K562 (cell line): ENCODE measurements around the gene MPZL3. TPM values are rescaled to one million over a fixed set of nuclear protein-coding genes. Genes with fewer than 3 reads are reported as not detected.

Experiments
- ADNP ChIP-seq: fragments of 200-800 bp; sonication (Bioruptor generic); IDR thresholded peaks from 2 replicates; pipeline ENCODE4 v1.6.1; 2016; ENCODE audit warnings: missing genetic modification characterization, missing compliant biosample characterization
- ASH1L ChIP-seq: fragments of 450-650 bp; IDR thresholded peaks from 2 replicates; pipeline ENCODE4 v1.6.1; 2018; ENCODE audit warnings: borderline replicate concordance, mild to moderate bottlenecking, low read depth; ENCODE audit not compliant: partially characterized antibody
- C11orf30 ChIP-seq: fragments of 450-650 bp; IDR thresholded peaks from 2 replicates; pipeline ENCODE4 v1.6.1; 2016; ENCODE audit warnings: low read depth, mild to moderate bottlenecking
- CBX1 ChIP-seq: sonication (generic); IDR thresholded peaks from 2 replicates; pipeline ENCODE4 v1.6.1; 2016; ENCODE audit warnings: antibody characterized with exemption, low read depth, mild to moderate bottlenecking
- CC2D1A ChIP-seq: fragments of 450-650 bp; IDR thresholded peaks from 2 replicates; pipeline ENCODE4 v1.6.1; 2017; ENCODE audit warnings: mild to moderate bottlenecking
- CEBPG ChIP-seq, 3 experiments: fragments of 200-800 bp in 1 of 3; sonication (Bioruptor generic) in 1 of 3; sonication (generic) in 1 of 3; formaldehyde crosslinking in 1 of 3; IDR thresholded peaks in 2 of 3; conservative IDR thresholded peaks in 1 of 3; 2 replicates each; pipeline versions ENCODE4 v1.6.1 to v1.8.0; 2016 to 2022; ENCODE audit warnings: missing compliant biosample characterization in 2 of 3, missing genetic modification characterization in 2 of 3, mild to moderate bottlenecking in 1 of 3, missing genetic modification reagents in 1 of 3
- CHD2 ChIP-seq: IDR thresholded peaks from 2 replicates; pipeline ENCODE4 v1.6.1; 2011; ENCODE audit warnings: low read depth, low read length
- DMBX1 ChIP-seq: fragments of 250-450 bp; sonication (Bioruptor Pico); IDR thresholded peaks from 2 replicates; pipeline ENCODE4 v1.8.0; 2022; ENCODE audit warnings: inconsistent platforms, mild to moderate bottlenecking, moderate library complexity, borderline replicate concordance
- FOSL1 ChIP-seq: fragments of 200-800 bp; sonication (Bioruptor generic); conservative IDR thresholded peaks from 2 replicates; pipeline ENCODE4 v1.6.1; 2016; ENCODE audit warnings: missing genetic modification characterization, missing compliant biosample characterization
- FOXK2 ChIP-seq, 2 experiments: fragments of 450-650 bp; IDR thresholded peaks in 1 of 2; conservative IDR thresholded peaks in 1 of 2; 2 replicates each; pipeline ENCODE4 v1.6.1; 2016; ENCODE audit warnings: low read depth in 2 of 2, mild to moderate bottlenecking in 1 of 2
- GABPB2 ChIP-seq: fragments of 250-450 bp; sonication (Bioruptor Pico); conservative IDR thresholded peaks from 2 replicates; pipeline ENCODE4 v1.5.1; 2021; ENCODE audit warnings: mild to moderate bottlenecking
- HDAC1 ChIP-seq, 2 experiments: fragments of 450-650 bp; IDR thresholded peaks; 2 replicates each; pipeline ENCODE4 v1.6.1; 2016 to 2017; ENCODE audit warnings: inconsistent platforms in 1 of 2, mild to moderate bottlenecking in 1 of 2, moderate library complexity in 1 of 2
- HMG20A ChIP-seq: fragments of 450-650 bp; formaldehyde crosslinking; conservative IDR thresholded peaks from 2 replicates; pipeline ENCODE4 v1.4.0; 2020; ENCODE audit warnings: mild to moderate bottlenecking, mixed read lengths
- KLF16 ChIP-seq: IDR thresholded peaks from 2 replicates; pipeline ENCODE4 v1.6.1; 2016; ENCODE audit warnings: antibody characterized with exemption
- LCOR ChIP-seq: sonication (generic); formaldehyde crosslinking; IDR thresholded peaks from 2 replicates; pipeline ENCODE4 v1.8.0; 2022; ENCODE audit warnings: mild to moderate bottlenecking, missing genetic modification reagents
- LEF1 ChIP-seq: fragments of 450-650 bp; IDR thresholded peaks from 2 replicates; pipeline ENCODE4 v1.6.1; 2016; ENCODE audit warnings: mild to moderate bottlenecking
- MCM7 ChIP-seq, 2 experiments: fragments of 450-650 bp; IDR thresholded peaks; 2 replicates each; pipeline ENCODE4 v1.6.1; 2016 to 2018
- MTA3 ChIP-seq: fragments of 450-650 bp; formaldehyde crosslinking; IDR thresholded peaks from 2 replicates; pipeline ENCODE4 v1.6.1; 2017; ENCODE audit warnings: mild to moderate bottlenecking, borderline replicate concordance
- POLR2A ChIP-seq: fragments of 450-650 bp; conservative IDR thresholded peaks from 2 replicates; pipeline ENCODE4 v1.6.1; 2016
- RBM15 ChIP-seq: fragments of 200-400 bp; formaldehyde crosslinking; IDR thresholded peaks from 2 replicates; pipeline ENCODE4 v1.6.1; 2018; ENCODE audit warnings: mild to moderate bottlenecking, low read length, moderate library complexity; ENCODE audit not compliant: insufficient read depth
- SETDB1 ChIP-seq: IDR thresholded peaks from one replicate; pipeline ENCODE4 v1.6.1; 2012; ENCODE audit warnings: low read length, control low read depth, inconsistent platforms
- SP2 ChIP-seq: IDR thresholded peaks from 2 replicates; pipeline ENCODE4 v1.6.1; 2011; ENCODE audit warnings: mild to moderate bottlenecking, low read depth, low read length, moderate library complexity; ENCODE audit not compliant: poor library complexity, severe bottlenecking; ENCODE audit errors: extremely low read depth
- TAL1 ChIP-seq: fragments of 450-650 bp; IDR thresholded peaks from 2 replicates; pipeline ENCODE4 v1.6.1; 2016; ENCODE audit warnings: mild to moderate bottlenecking
- THRAP3 ChIP-seq: fragments of 450-650 bp; IDR thresholded peaks from 2 replicates; pipeline ENCODE4 v1.6.1; 2016; ENCODE audit warnings: mild to moderate bottlenecking, inconsistent platforms, borderline replicate concordance
- ZNF197 ChIP-seq: fragments of 200-800 bp; sonication (Bioruptor generic); IDR thresholded peaks from 2 replicates; pipeline ENCODE4 v1.6.1; 2016; ENCODE audit warnings: low read depth, missing genetic modification characterization, missing compliant biosample characterization
- ZNF232 ChIP-seq: sonication (generic); formaldehyde crosslinking; IDR thresholded peaks from 2 replicates; pipeline ENCODE4 v1.8.0; 2022; ENCODE audit warnings: mild to moderate bottlenecking, missing genetic modification reagents
- ZNF431 ChIP-seq: sonication (generic); formaldehyde crosslinking; IDR thresholded peaks from 2 replicates; pipeline ENCODE4 v1.8.0; 2022; ENCODE audit warnings: mild to moderate bottlenecking, missing genetic modification reagents
- ZNF584 ChIP-seq: fragments of 200-800 bp; sonication (Bioruptor generic); IDR thresholded peaks from 2 replicates; pipeline ENCODE4 v1.6.1; 2016; ENCODE audit warnings: low read depth, mild to moderate bottlenecking, missing genetic modification characterization, missing compliant biosample characterization
- polyA plus RNA-seq, 8 experiments: library from polyadenylated mRNA; depleted of rRNA in 4 of 8; stranded (reverse) in 5 of 8; unstranded in 3 of 8; fragments of >200 nt; fragmentation: Nextera tagmentation in 2 of 8; fragmentation: Illumina TruSeq in 1 of 8; extraction: Ambion mirVana in 2 of 8; extraction: Trizol in 1 of 8; gene quantifications; 2 replicates each; pipeline versions ENCODE4 v1.2.1 to v1.2.3, GENCODE V29; 2011 to 2014; ENCODE audit warnings: inconsistent platforms in 1 of 8, missing spikeins in 1 of 8
- total RNA-seq, 7 experiments: library from RNA; depleted of rRNA in 6 of 7; stranded (reverse); fragments of >200 nt in 6 of 7; fragmentation: Illumina TruSeq in 2 of 7; extraction: Trizol in 2 of 7; gene quantifications; 2 replicates each; pipeline versions ENCODE4 v1.2.1 to v1.2.3, GENCODE V29; 2011 to 2021; ENCODE audit warnings: low replicate concordance in 1 of 7
- TF ChIP-seq, protein P1 (sequence below): fragments of 450-650 bp; formaldehyde crosslinking; conservative IDR thresholded peaks from 2 replicates; pipeline ENCODE4 v1.4.0; 2022; ENCODE audit warnings: mild to moderate bottlenecking, missing genetic modification characterization

Gene MPZL3
- total and polyA plus RNA-seq, 9 of the 15 experiments (the other 6 are each of a cell fraction or from before 2014, with no cell fraction given): 0.97 to 2.9 (median 1.6) TPM

DNA sequence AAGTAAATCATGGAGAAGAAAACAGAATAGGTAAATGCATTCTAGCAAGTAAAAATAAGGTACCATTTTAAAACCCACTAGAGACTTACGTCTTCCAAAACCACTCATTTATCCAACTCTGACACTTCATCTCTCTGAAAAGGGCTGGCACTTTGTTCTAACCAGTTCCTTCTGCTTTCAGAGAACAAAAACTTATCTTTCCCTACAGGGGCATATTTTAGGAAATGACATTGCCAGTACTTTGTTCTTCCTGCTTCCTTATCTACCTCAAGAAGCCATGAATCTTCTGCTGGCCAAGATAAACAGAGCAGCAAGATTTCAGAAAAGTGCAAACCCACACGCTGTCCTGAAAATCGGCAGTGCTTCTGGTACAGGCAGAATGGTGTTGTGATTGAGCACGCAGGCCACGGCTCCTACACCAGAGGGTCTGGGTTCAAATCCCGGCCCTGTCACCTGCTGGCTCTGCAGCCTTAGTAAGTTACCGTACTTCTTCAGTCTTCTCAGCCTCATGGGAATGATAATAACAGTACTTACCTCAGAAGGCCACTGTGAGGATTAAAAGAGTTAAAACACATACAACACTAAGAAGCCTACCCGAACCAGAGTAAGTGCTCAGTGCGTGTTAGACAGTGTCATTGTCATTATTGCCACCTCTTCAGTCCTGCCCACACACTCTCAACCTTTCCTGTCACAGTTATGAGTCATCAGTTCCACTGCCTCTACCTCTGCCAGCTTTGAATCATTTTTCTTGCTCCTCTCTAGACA is 11.0 kb downstream of the MPZL3 start (continued):
- TF ChIP-seq THRAP3 (no peak), CBX1 (no peak), LCOR (peak; percentile 97), C11orf30 (peak; percentile 10; the same call in 1 of the 2 replicates), DMBX1 (0 out of 2 replicates have a peak, but pooled peaks have one; percentile 18), GABPB2 (CRISPR knock-in tag) (no peak), FOXK2 (conservative IDR thresholded peaks at IDR 0.05 in 1 of 2, IDR thresholded peaks at IDR 0.05 in 1 of 2; ENCODE audit: low read depth in 2 of 2) (0 out of 4 replicates have a peak, but pooled peaks have one; percentile 11 to 13), ZNF197 (CRISPR knock-in tag) (peak; percentile 87; the same call in 1 of the 2 replicates), ZNF584 (peak; percentile 89), MCM7 (IDR thresholded peaks at IDR 0.05) (no peak), RBM15 (no peak), TAL1 (peak; percentile 97), ADNP (tag) (0 out of 2 replicates have a peak, but pooled peaks have one; percentile 13), SETDB1 (no peak), KLF16 (peak; percentile 97), HDAC1 (IDR thresholded peaks at IDR 0.05) (peak in 1 of 2 experiments; percentile 99; a peak in 2 of 4 replicates), ZNF431 (CRISPR knock-in tag) (no peak), CHD2 (no peak), SP2 (no peak), ASH1L (no peak), MTA3 (peak; percentile 66; the same call in 1 of the 2 replicates), POLR2A (no peak), LEF1 (peak; percentile 99), FOSL1 (peak; percentile 94), HMG20A (CRISPR knock-in tag) (0 out of 2 replicates have a peak, but pooled peaks have one; percentile 23), ZNF232 (CRISPR knock-in tag) (no peak), CEBPG (CRISPR knock-in tag; IDR thresholded peaks at IDR 0.05) (no peak), CEBPG (tag; conservative IDR thresholded peaks at IDR 0.05 in 1 of 2, IDR thresholded peaks at IDR 0.05 in 1 of 2) (peak; percentile 54 to 88; a peak in 3 of 4 replicates), CC2D1A (no peak; the same call in none of the 2 replicates)
- TF ChIP-seq, protein P1, sequence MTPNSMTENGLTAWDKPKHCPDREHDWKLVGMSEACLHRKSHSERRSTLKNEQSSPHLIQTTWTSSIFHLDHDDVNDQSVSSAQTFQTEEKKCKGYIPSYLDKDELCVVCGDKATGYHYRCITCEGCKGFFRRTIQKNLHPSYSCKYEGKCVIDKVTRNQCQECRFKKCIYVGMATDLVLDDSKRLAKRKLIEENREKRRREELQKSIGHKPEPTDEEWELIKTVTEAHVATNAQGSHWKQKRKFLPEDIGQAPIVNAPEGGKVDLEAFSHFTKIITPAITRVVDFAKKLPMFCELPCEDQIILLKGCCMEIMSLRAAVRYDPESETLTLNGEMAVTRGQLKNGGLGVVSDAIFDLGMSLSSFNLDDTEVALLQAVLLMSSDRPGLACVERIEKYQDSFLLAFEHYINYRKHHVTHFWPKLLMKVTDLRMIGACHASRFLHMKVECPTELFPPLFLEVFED (CRISPR knock-in tag): no peak
